HG03469 (cell line): ENCODE data around the gene ZNF780B.

Experiments
- ATAC-seq: cut with Tn5 transposase; IDR thresholded peaks from one replicate; pipeline ENCODE4 v1.9.1; 2021; ENCODE audit warnings: mild to moderate bottlenecking, moderate library complexity, moderate number of reproducible peaks; ENCODE audit not compliant: unreplicated experiment

Gene ZNF780B

GRCh38 chr19:39983695-39984300 lies 72.2 kb downstream of the ZNF780B start:
- ATAC-seq = no peak

- ATAC-seq = no peak
Observed at GRCh38 chr19:39982883-39983282, 73.1 kb downstream of the ZNF780B start.
